H1 (cell line): ENCODE measurements around the gene RFX3. TPM values are rescaled to one million over a fixed set of nuclear protein-coding genes. Genes with fewer than 3 reads are reported as not detected.

Experiments
- CTCF ChIA-PET: fragments of 300-600 bp; sonication (Branson Sonifier 250); formaldehyde crosslinking; loops from one replicate; lab custom pipeline; 2021; ENCODE audit not compliant: partially characterized antibody; lab: Charles Lee
- POLR2A ChIA-PET: fragments of 300-600 bp; sonication (Branson Sonifier 250); formaldehyde crosslinking; loops from one replicate; lab custom pipeline; 2021; ENCODE audit warnings: inconsistent platforms; ENCODE audit not compliant: partially characterized antibody; lab: Charles Lee
- DNase-seq, 2 experiments: peaks; one replicate each; pipeline versions ENCODE4 v3.0.0 to v3.0.0-alpha.2; 2010 to 2022; ENCODE audit warnings: low spot score in 2 of 2, low read depth in 1 of 2, mixed read lengths in 1 of 2
- FAIRE-seq: peaks from 2 replicates; lab custom pipeline; 2011; peaks lifted over from hg19 to GRCh38; lab: Jason Lieb, UNC
- H2AFZ ChIP-seq: 2 replicates; pipeline ENCODE4 v1.8.1; 2012; ENCODE audit warnings: low read length, inconsistent platforms
- H2AK5ac ChIP-seq: 2 replicates; pipeline ENCODE4 v1.6.1; 2013; ENCODE audit warnings: low read depth, low read length
- H2BK120ac ChIP-seq: replicated peaks from 2 replicates; pipeline ENCODE3; 2013; ENCODE audit warnings: low read depth, low read length, inconsistent platforms
- H2BK12ac ChIP-seq: 2 replicates; pipeline ENCODE4 v1.6.1; 2013; ENCODE audit warnings: low read depth, low read length
- H2BK15ac ChIP-seq: 2 replicates; pipeline ENCODE4 v1.6.1; 2013; ENCODE audit warnings: low read length
- H2BK20ac ChIP-seq: 2 replicates; pipeline ENCODE4 v1.6.1; 2013; ENCODE audit warnings: low read length
- H2BK5ac ChIP-seq: 2 replicates; pipeline ENCODE4 v1.6.1; 2013; ENCODE audit warnings: low read depth, low read length
- H3K14ac ChIP-seq: 2 replicates; pipeline ENCODE4 v1.6.1; 2013; ENCODE audit warnings: inconsistent platforms; ENCODE audit not compliant: insufficient read length
- H3K18ac ChIP-seq: 2 replicates; pipeline ENCODE4 v1.6.1; 2013; ENCODE audit warnings: low read length; ENCODE audit errors: extremely low read depth
- H3K23ac ChIP-seq: 2 replicates; pipeline ENCODE4 v1.6.1; 2013; ENCODE audit warnings: inconsistent platforms; ENCODE audit not compliant: insufficient read length
- H3K23me2 ChIP-seq: 2 replicates; pipeline ENCODE4 v1.6.1; 2013; ENCODE audit warnings: low read depth, low read length
- H3K27ac ChIP-seq: 2 replicates; pipeline ENCODE4 v1.6.1; 2011; ENCODE audit warnings: low read depth, low read length, inconsistent platforms
- H3K27me3 ChIP-seq, 4 experiments: replicated peaks in 1 of 4; 1 replicate in 1 of 4; 2 replicates in 3 of 4; pipeline versions ENCODE4 v1.6.1 to v1.8.1; 2011 to 2013; ENCODE audit warnings: low read length in 3 of 4, mild to moderate bottlenecking in 3 of 4, inconsistent platforms in 2 of 4, mixed read lengths in 2 of 4, moderate library complexity in 1 of 4; ENCODE audit not compliant: control insufficient read depth in 3 of 4, insufficient read depth in 3 of 4; ENCODE audit errors: extremely low read depth in 1 of 4
- H3K36me3 ChIP-seq, 4 experiments: 2 replicates each; pipeline versions ENCODE4 v1.6.1 to v1.8.1; 2011 to 2013; ENCODE audit warnings: mild to moderate bottlenecking in 4 of 4, low read length in 3 of 4, moderate library complexity in 2 of 4, control low read depth in 1 of 4, inconsistent platforms in 1 of 4; ENCODE audit not compliant: insufficient read depth in 4 of 4, control insufficient read depth in 2 of 4
- H3K4ac ChIP-seq: replicated peaks from 2 replicates; pipeline ENCODE3; 2013; ENCODE audit warnings: low read length, low read depth, mixed read lengths, inconsistent platforms; ENCODE audit not compliant: insufficient read length
- H3K4me1 ChIP-seq, 4 experiments: replicated peaks in 1 of 4; 1 replicate in 1 of 4; 2 replicates in 3 of 4; pipeline versions ENCODE4 v1.6.1 to v1.8.1; 2011 to 2013; ENCODE audit warnings: low read length in 3 of 4, inconsistent platforms in 2 of 4, mixed read lengths in 1 of 4; ENCODE audit not compliant: insufficient read depth in 4 of 4, control insufficient read depth in 3 of 4
- H3K4me2 ChIP-seq, 2 experiments: 2 replicates each; pipeline versions ENCODE4 v1.6.1 to v1.8.1; 2011 to 2013; ENCODE audit warnings: low read depth in 2 of 2, low read length in 2 of 2, control low read depth in 1 of 2, inconsistent platforms in 1 of 2, mild to moderate bottlenecking in 1 of 2; ENCODE audit not compliant: insufficient read depth in 1 of 2
- H3K4me3 ChIP-seq, 4 experiments: fragments of 200-600, 300-600 bp in 1 of 4; sonication (generic), shearing (Covaris generic), sonication (Bioruptor Twin) in 1 of 4; 2 replicates each; pipeline versions ENCODE4 v1.5.1 to v1.8.1; 2011 to 2016; ENCODE audit warnings: low read length in 4 of 4, low read depth in 3 of 4, control low read depth in 2 of 4, inconsistent platforms in 2 of 4, mild to moderate bottlenecking in 2 of 4, mixed read lengths in 1 of 4, moderate library complexity in 1 of 4; ENCODE audit not compliant: insufficient read depth in 2 of 4; ENCODE audit errors: extremely low read depth in 1 of 4
- H3K56ac ChIP-seq: replicated peaks from 2 replicates; pipeline ENCODE3; 2013; ENCODE audit warnings: low read depth, mild to moderate bottlenecking, mixed read lengths, low read length, inconsistent platforms; ENCODE audit not compliant: insufficient read length
- H3K79me1 ChIP-seq: 2 replicates; pipeline ENCODE4 v1.6.1; 2013; ENCODE audit warnings: low read depth, low read length, control low read depth
- H3K79me2 ChIP-seq, 2 experiments: 2 replicates each; pipeline versions ENCODE4 v1.6.1 to v1.8.1; 2012 to 2013; ENCODE audit warnings: low read length in 2 of 2, mild to moderate bottlenecking in 2 of 2, inconsistent platforms in 1 of 2; ENCODE audit not compliant: insufficient read depth in 2 of 2, control insufficient read depth in 1 of 2
- H3K9ac ChIP-seq, 4 experiments: replicated peaks in 1 of 4; 1 replicate in 1 of 4; 2 replicates in 3 of 4; pipeline versions ENCODE4 v1.6.1 to v1.8.1; 2011 to 2013; ENCODE audit warnings: low read depth in 3 of 4, low read length in 3 of 4, control low read depth in 2 of 4, mild to moderate bottlenecking in 2 of 4, moderate library complexity in 2 of 4, inconsistent platforms in 1 of 4; ENCODE audit errors: extremely low read depth in 1 of 4
- H3K9me3 ChIP-seq, 2 experiments: 2 replicates each; pipeline versions ENCODE4 v1.6.1 to v1.8.1; 2012 to 2013; ENCODE audit warnings: mild to moderate bottlenecking in 2 of 2, moderate library complexity in 2 of 2, control low read depth in 1 of 2, inconsistent platforms in 1 of 2, low read depth in 1 of 2, low read length in 1 of 2, mixed read lengths in 1 of 2; ENCODE audit not compliant: insufficient read depth in 2 of 2
- H4K20me1 ChIP-seq, 2 experiments: replicated peaks in 1 of 2; 2 replicates each; pipeline versions ENCODE3 to v1.8.1; 2011 to 2013; ENCODE audit warnings: inconsistent platforms in 2 of 2, low read length in 2 of 2, mild to moderate bottlenecking in 1 of 2; ENCODE audit not compliant: insufficient read depth in 2 of 2, control insufficient read depth in 1 of 2
- H4K5ac ChIP-seq: 2 replicates; pipeline ENCODE4 v1.6.1; 2013; ENCODE audit warnings: low read length, low read depth, mixed read lengths, inconsistent platforms; ENCODE audit not compliant: insufficient read length
- H4K8ac ChIP-seq: 2 replicates; pipeline ENCODE4 v1.8.0; 2013; ENCODE audit warnings: mild to moderate bottlenecking, moderate library complexity, low read length, inconsistent platforms; ENCODE audit not compliant: insufficient read depth; ENCODE audit errors: extremely low read depth
- H4K91ac ChIP-seq: replicated peaks from 2 replicates; pipeline ENCODE3; 2013; ENCODE audit warnings: low read length, mixed read lengths, inconsistent platforms; ENCODE audit not compliant: insufficient read length
- ASH2L ChIP-seq: fragments of 200-600, 300-600 bp; sonication (generic); IDR thresholded peaks from one replicate; pipeline ENCODE4 v1.7.1; 2017; ENCODE audit warnings: low read length
- CHD1 ChIP-seq: IDR thresholded peaks from 2 replicates; pipeline ENCODE4 v1.6.1; 2012; ENCODE audit warnings: low read depth, low read length, improper control_type of control experiment
- EGR1 ChIP-seq: IDR thresholded peaks from 2 replicates; pipeline ENCODE4 v1.6.1; 2011; ENCODE audit warnings: low read depth, low read length, borderline replicate concordance
- EZH2 ChIP-seq: fragments of 200-600 bp; sonication (generic); IDR thresholded peaks from 2 replicates; pipeline ENCODE4 v1.7.1; 2012; ENCODE audit warnings: low read depth, mild to moderate bottlenecking, moderate library complexity, low read length, inconsistent platforms; ENCODE audit not compliant: severe bottlenecking
- MAFK ChIP-seq: IDR thresholded peaks from 2 replicates; pipeline ENCODE4 v1.6.1; 2012; ENCODE audit warnings: low read depth, mild to moderate bottlenecking, improper control_type of control experiment, low read length
- POLR2A ChIP-seq, 2 experiments: IDR thresholded peaks; 1 replicate in 1 of 2; 2 replicates in 1 of 2; pipeline ENCODE4 v1.6.1; 2011; ENCODE audit warnings: low read depth in 2 of 2, low read length in 2 of 2, mild to moderate bottlenecking in 2 of 2; ENCODE audit errors: control extremely low read depth in 1 of 2
- RFX5 ChIP-seq: IDR thresholded peaks from 2 replicates; pipeline ENCODE4 v1.6.1; 2011; ENCODE audit warnings: low read depth, low read length, improper control_type of control experiment, borderline replicate concordance
- SRF ChIP-seq: IDR thresholded peaks from 2 replicates; pipeline ENCODE4 v1.6.1; 2011; ENCODE audit warnings: mild to moderate bottlenecking, low read depth, low read length, moderate library complexity
- TAF1 ChIP-seq: IDR thresholded peaks from 2 replicates; pipeline ENCODE4 v1.6.1; 2011; ENCODE audit warnings: mild to moderate bottlenecking, low read depth, low read length
- TEAD4 ChIP-seq: IDR thresholded peaks from 2 replicates; pipeline ENCODE4 v1.6.1; 2012; ENCODE audit warnings: low read depth, low read length, inconsistent platforms, mixed read lengths
- ZNF274 ChIP-seq: IDR thresholded peaks from 2 replicates; pipeline ENCODE4 v1.7.0; 2012; ENCODE audit warnings: low read length, borderline replicate concordance; ENCODE audit errors: extremely low read depth
- WGBS, 2 experiments: shearing (Covaris generic) in 1 of 2; methylation state at CpG; one replicate each; pipeline versions ENCODE4 v1.1.6 to v1.1.7; 2013 to 2015; ENCODE audit warnings: low lambda C conversion rate in 2 of 2, mixed read lengths in 2 of 2, inconsistent platforms in 1 of 2, low coverage in 1 of 2, missing lambda C conversion rate in 1 of 2; ENCODE audit not compliant: insufficient replicate concordance in 2 of 2, insufficient coverage in 1 of 2, insufficient read length in 1 of 2; ENCODE audit errors: extremely low coverage in 1 of 2, missing lambda C conversion rate in 1 of 2; 5-methylcytosine and 5-hydroxymethylcytosine counted together
- polyA plus RNA-seq, 7 experiments: library from polyadenylated mRNA; depleted of rRNA in 3 of 7; stranded (reverse) in 5 of 7; unstranded in 2 of 7; fragments of >200 nt in 5 of 7; fragments of 200-250 nt in 2 of 7; gene quantifications; 1 replicate in 5 of 7; 2 replicates in 1 of 7; 4 replicates in 1 of 7; pipeline versions ENCODE4 v1.2.1 to v1.2.3, GENCODE V29; 2011 to 2013; ENCODE audit warnings: missing spikeins in 2 of 7, mixed read lengths in 2 of 7
- total RNA-seq: library from RNA; stranded (reverse); fragmentation: NEBNext Ultra II Directional; extraction: Animal tissue kit (Norgen Biotek cat#: 25700); gene quantifications from 2 replicates; pipeline ENCODE4 v1.2.1, GENCODE V29; 2021
- TF ChIP-seq, protein P1 (sequence below): IDR thresholded peaks from 2 replicates; pipeline ENCODE4 v1.6.1; 2012; ENCODE audit warnings: low read length, inconsistent platforms
- TF ChIP-seq, protein P2 (sequence below): IDR thresholded peaks from 2 replicates; pipeline ENCODE4 v1.6.1; 2011; ENCODE audit warnings: low read depth, mild to moderate bottlenecking, low read length; ENCODE audit not compliant: insufficient read depth

Gene RFX3
- total and polyA plus RNA-seq, 2 of the 8 experiments (the other 6 are each of a cell fraction or from before 2014, with no cell fraction given): 4.9 to 22.6 TPM

DNA sequence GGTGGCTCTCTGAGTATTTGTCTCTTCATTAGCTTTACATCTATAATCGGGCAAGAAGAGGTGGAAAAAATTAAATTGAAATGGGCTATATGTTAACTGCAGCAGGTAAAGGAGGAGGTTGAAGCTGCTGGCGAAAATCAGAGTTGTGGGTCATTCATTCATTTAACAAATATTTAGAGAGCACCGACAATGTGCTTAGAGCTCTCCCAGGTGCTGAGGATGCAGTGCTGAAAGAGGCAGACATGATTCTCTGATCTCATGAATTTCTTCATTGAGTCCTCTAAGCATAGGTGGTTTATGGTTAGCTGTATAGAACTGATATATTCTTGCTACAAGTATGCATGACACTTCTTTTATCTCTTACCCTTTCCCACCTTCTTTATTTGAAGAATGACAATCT, 243.4 kb downstream of the RFX3 start:
- no peak overlapping the region for H2BK120ac ChIP-seq
- H4K5ac ChIP-seq: no peak overlapping the region
- no peak overlapping the region for H4K91ac ChIP-seq
- 86% methylated on average over 3 of the region's 3 CpGs; no CpG with 5 or more reads in 1 of the 2 experiments for WGBS, 2 experiments
- H3K4me1 ChIP-seq: no peaks in the 10 kb centered on the region
- FAIRE-seq (no peak), DNase-seq (no peak)
- H4K20me1 ChIP-seq: no peaks in the 10 kb centered on the region
- no peak overlapping the region for H3K4ac ChIP-seq
- ChIA-PET CTCF (interaction anchor here (0.9 to 1.8 kb wide), 4 partner anchors 16 to 101 kb away, joined by 3 to 4 read pairs (median 4); no protein-coding TSS in a partner anchor), POLR2A (no interaction called here)
- H2AFZ ChIP-seq: no peak overlapping the region
- H3K18ac ChIP-seq: no peak overlapping the region
- no peaks in the 10 kb centered on the region for H3K79me2 ChIP-seq
- no peaks in the 10 kb centered on the region for H3K9me3 ChIP-seq
- no peak overlapping the region for H2BK15ac ChIP-seq
- no peak overlapping the region for H2AK5ac ChIP-seq
- no peak overlapping the region for H3K9ac ChIP-seq
- H3K4me3 ChIP-seq: no peak overlapping the region
- peaks cover 0 to 2% (median under 1%) of the 10 kb centered on the region in 4 experiments; a peak in 3 of 8 replicates for H3K36me3 ChIP-seq
- no peak overlapping the region for H3K56ac ChIP-seq
- no peaks in the 10 kb centered on the region for H3K79me1 ChIP-seq
- H3K23ac ChIP-seq: no peak overlapping the region
- H3K23me2 ChIP-seq: no peaks in the 10 kb centered on the region
- no peak overlapping the region for H3K4me2 ChIP-seq
- H3K27ac ChIP-seq: no peak overlapping the region
- no peak overlapping the region for H2BK20ac ChIP-seq
- no peaks in the 10 kb centered on the region for H3K27me3 ChIP-seq
- H2BK5ac ChIP-seq: no peak overlapping the region
- H2BK12ac ChIP-seq: no peak overlapping the region
- H4K8ac ChIP-seq: no peak overlapping the region
- no peak overlapping the region for H3K14ac ChIP-seq
- TF ChIP-seq, protein P1, sequence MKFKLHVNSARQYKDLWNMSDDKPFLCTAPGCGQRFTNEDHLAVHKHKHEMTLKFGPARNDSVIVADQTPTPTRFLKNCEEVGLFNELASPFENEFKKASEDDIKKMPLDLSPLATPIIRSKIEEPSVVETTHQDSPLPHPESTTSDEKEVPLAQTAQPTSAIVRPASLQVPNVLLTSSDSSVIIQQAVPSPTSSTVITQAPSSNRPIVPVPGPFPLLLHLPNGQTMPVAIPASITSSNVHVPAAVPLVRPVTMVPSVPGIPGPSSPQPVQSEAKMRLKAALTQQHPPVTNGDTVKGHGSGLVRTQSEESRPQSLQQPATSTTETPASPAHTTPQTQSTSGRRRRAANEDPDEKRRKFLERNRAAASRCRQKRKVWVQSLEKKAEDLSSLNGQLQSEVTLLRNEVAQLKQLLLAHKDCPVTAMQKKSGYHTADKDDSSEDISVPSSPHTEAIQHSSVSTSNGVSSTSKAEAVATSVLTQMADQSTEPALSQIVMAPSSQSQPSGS: no peak
- no peak for TF ChIP-seq SRF
- TF ChIP-seq ZNF274: no peak
- TF ChIP-seq POLR2A (IDR thresholded peaks at IDR 0.05; ENCODE audit: control extremely low read depth in 1 of 2, low read depth in 2 of 2, low read length in 2 of 2): no peak
- no peak for TF ChIP-seq MAFK
- no peak for TF ChIP-seq EGR1
- no peak for TF ChIP-seq TAF1
- TF ChIP-seq ASH2L: no peak
- TF ChIP-seq RFX5: no peak
- TF ChIP-seq, protein P2, sequence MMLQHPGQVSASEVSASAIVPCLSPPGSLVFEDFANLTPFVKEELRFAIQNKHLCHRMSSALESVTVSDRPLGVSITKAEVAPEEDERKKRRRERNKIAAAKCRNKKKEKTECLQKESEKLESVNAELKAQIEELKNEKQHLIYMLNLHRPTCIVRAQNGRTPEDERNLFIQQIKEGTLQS: no peak
- no peak for TF ChIP-seq TEAD4
- no peak for TF ChIP-seq EZH2
- TF ChIP-seq CHD1: no peak
